Activated CD4-positive, alpha-beta T cell treated with anti-CD3 and anti-CD28 coated beads, Interleukin-2, amount 50 U/mL, for 4 hours (primary cell): Measurements from ENCODE around the gene SP6.
A peak's percentile ranks its signal among the peaks of the same experiment; 100 is the strongest.

Experiments
- DNase-seq, 2 experiments: peaks; one replicate each; pipeline ENCODE4 v3.0.0-alpha.2; 2020

Gene SP6

GRCh38 chr17:47831003-47831933 is 19.7 kb downstream of the SP6 start, which contains the start of the genes LRRC46 and MRPL10:
Gene LRRC46, plus strand, starts transcription at chr17:47831670. Its CDS starts 320 bp downstream, at chr17:47831990.
Gene MRPL10, minus strand, starts transcription at chr17:47831541. Its CDS starts 30 bp downstream, at chr17:47831511.
- peak; percentile 86 to 88 for DNase-seq

- no peak for DNase-seq
These were observed 20.5 kb downstream of the SP6 start for GRCh38 chr17:47830396-47831002.

- peak in 1 of 2 experiments; percentile 24 for DNase-seq
These were observed 21.1 kb downstream of the SP6 start for GRCh38 chr17:47829870-47830269.

- no peak for DNase-seq
These were observed 27.4 kb downstream of the SP6 start for GRCh38 chr17:47823519-47823918.

- no peak for DNase-seq
These were observed 28.2 kb downstream of the SP6 start for GRCh38 chr17:47822785-47823184.

- DNase-seq = peak; percentile 70 to 73
These were observed 29.3 kb downstream of the SP6 start, which contains the start of gene OSBPL7 for GRCh38 chr17:47821424-47822391. Gene OSBPL7, minus strand, starts transcription at chr17:47821794. Its CDS starts 1,516 bp downstream, at chr17:47820278.

- no peak for DNase-seq
These were observed 29.9 kb downstream of the SP6 start for GRCh38 chr17:47821031-47821423.

GRCh38 chr17:47820033-47820789 is 30.8 kb downstream of the SP6 start:
- no peak for DNase-seq

GRCh38 chr17:47819475-47819874 is 31.5 kb downstream of the SP6 start:
- DNase-seq = no peak

- no peak for DNase-seq
These were observed 32.8 kb downstream of the SP6 start for GRCh38 chr17:47818002-47818695.

- no peak for DNase-seq
These were observed 34.0 kb downstream of the SP6 start for GRCh38 chr17:47816947-47817346.

GRCh38 chr17:47816111-47816735 is 34.7 kb downstream of the SP6 start:
- DNase-seq = no peak

- no peak for DNase-seq
These were observed 35.7 kb downstream of the SP6 start for GRCh38 chr17:47815106-47815918.

GRCh38 chr17:47813512-47814031 is 37.4 kb downstream of the SP6 start:
- DNase-seq = no peak

GRCh38 chr17:47813077-47813476 is 37.9 kb downstream of the SP6 start:
- DNase-seq = no peak

GRCh38 chr17:47812146-47812920 is 38.6 kb downstream of the SP6 start:
- DNase-seq = no peak

GRCh38 chr17:47811709-47812108 is 39.3 kb downstream of the SP6 start:
- DNase-seq = no peak

GRCh38 chr17:47810901-47811635 is 39.9 kb downstream of the SP6 start:
- no peak for DNase-seq
